Adipose tissue (tissue), 3 donors: ENCODE measurements around the gene STK11IP. TPM values are rescaled to one million over a fixed set of nuclear protein-coding genes. Genes with fewer than 3 reads are reported as not detected.
"Not testable (repeated sequence)": the region's sequence is repeated elsewhere in the genome, so short reads cannot be mapped to it uniquely, and the experiment has no call there.

Source experiments
- H3K27ac ChIP-seq: one replicate; pipeline ENCODE4 v1.5.1; 2013; ENCODE audit warnings: low read depth, low read length
- WGBS, 3 donors: extraction: QIAGEN DNeasy Blood & Tissue Kit; methylation state at CpG; one replicate each; pipeline ENCODE4 v1.1.7; 2013; 5-methylcytosine and 5-hydroxymethylcytosine counted together
- polyA plus RNA-seq, 3 donors: library from polyadenylated mRNA; stranded (reverse); fragments of 200-250 nt; gene quantifications; one replicate each; pipeline ENCODE4 v1.2.3, GENCODE V29; 2013
- donor health status: healthy with polysubstance abuse.
- donor health status: Bipolar disorder and iron deficiency.
- donor health status: healthy.

The STK11IP gene
- polyA plus RNA-seq, 3 donors, result 13.0 to 16.8 (median 15.7) TPM

- no peak overlapping the region for H3K27ac ChIP-seq
- 87 to 88% (median 88%) methylated on average over 17 of the region's 17 CpGs for WGBS, 3 donors
Observed at GRCh38 chr2:219638217-219638947, 40.7 kb downstream of the STK11IP start.

GRCh38 chr2:219638948-219639755, 41.5 kb downstream of the STK11IP start:
- no peak overlapping the region for H3K27ac ChIP-seq
- 76 to 90% (median 82%) methylated on average over 24 of the region's 24 CpGs for WGBS, 3 donors

GRCh38 chr2:219641390-219642068, 43.9 kb downstream of the STK11IP start:
- H3K27ac ChIP-seq, result no peak overlapping the region
- WGBS, 3 donors, result 82 to 85% (median 82%) methylated on average over 7 of the region's 7 CpGs

- no peak overlapping the region for H3K27ac ChIP-seq
Observed at GRCh38 chr2:219642069-219642454, 44.4 kb downstream of the STK11IP start.

GRCh38 chr2:219642465-219643083, 44.9 kb downstream of the STK11IP start:
- H3K27ac ChIP-seq, result no peak overlapping the region
- WGBS, 3 donors, result 6 to 8% (median 7%) methylated on average over 24 of the region's 24 CpGs

More at GRCh38 chr2:219642069-219642454, 44.4 kb downstream of the STK11IP start:
- WGBS, 3 donors, result 54 to 71% (median 57%) methylated on average over 8 of the region's 8 CpGs

- WGBS, 3 donors, result 85 to 91% (median 87%) methylated on average over 6 to 7 of the region's 7 CpGs
- no peak overlapping the region for H3K27ac ChIP-seq
Observed at GRCh38 chr2:219643084-219643473, 45.4 kb downstream of the STK11IP start.

- WGBS, 3 donors, result 83 to 88% (median 87%) methylated on average over 14 of the region's 14 CpGs
- H3K27ac ChIP-seq, result no peak overlapping the region
Observed at GRCh38 chr2:219643788-219644398, 46.2 kb downstream of the STK11IP start.

GRCh38 chr2:219644801-219645480, 47.3 kb downstream of the STK11IP start:
- WGBS, 3 donors, result 62 to 69% (median 63%) methylated on average over 17 of the region's 17 CpGs
- H3K27ac ChIP-seq, result no peak overlapping the region

GRCh38 chr2:219645631-219646527, 48.2 kb downstream of the STK11IP start:
- 76 to 83% (median 79%) methylated on average over 12 of the region's 12 CpGs for WGBS, 3 donors

GRCh38 chr2:219648176-219648575, 50.5 kb downstream of the STK11IP start:
- WGBS, 3 donors, result 82 to 92% (median 85%) methylated on average over 2 of the region's 2 CpGs
- no peak overlapping the region for H3K27ac ChIP-seq

More at GRCh38 chr2:219645631-219646527, 48.2 kb downstream of the STK11IP start:
- no peak overlapping the region for H3K27ac ChIP-seq

- 64 to 81% (median 76%) methylated on average over 4 of the region's 4 CpGs for WGBS, 3 donors
- H3K27ac ChIP-seq, result no peak overlapping the region
Observed at GRCh38 chr2:219648963-219649362, 51.3 kb downstream of the STK11IP start.

- 54 to 65% (median 60%) methylated on average over 8 of the region's 8 CpGs for WGBS, 3 donors
- H3K27ac ChIP-seq, result no peak overlapping the region
Observed at GRCh38 chr2:219650426-219651248, 53.0 kb downstream of the STK11IP start.

- 75 to 80% (median 77%) methylated on average over 6 of the region's 6 CpGs for WGBS, 3 donors
- not testable (repeated sequence) for H3K27ac ChIP-seq
Observed at GRCh38 chr2:219651656-219652055, 54.0 kb downstream of the STK11IP start.

GRCh38 chr2:219656526-219656925, 58.9 kb downstream of the STK11IP start:
- WGBS, 3 donors, result 71 to 95% (median 87%) methylated on average over 1 of the region's 1 CpG
- H3K27ac ChIP-seq, result no peak overlapping the region

GRCh38 chr2:219658196-219658846, 60.7 kb downstream of the STK11IP start:
- H3K27ac ChIP-seq, result no peak overlapping the region
- 52 to 62% (median 53%) methylated on average over 7 of the region's 7 CpGs for WGBS, 3 donors
